ENCODE measurements around the gene TDRD5.

Gene TDRD5, protein sequence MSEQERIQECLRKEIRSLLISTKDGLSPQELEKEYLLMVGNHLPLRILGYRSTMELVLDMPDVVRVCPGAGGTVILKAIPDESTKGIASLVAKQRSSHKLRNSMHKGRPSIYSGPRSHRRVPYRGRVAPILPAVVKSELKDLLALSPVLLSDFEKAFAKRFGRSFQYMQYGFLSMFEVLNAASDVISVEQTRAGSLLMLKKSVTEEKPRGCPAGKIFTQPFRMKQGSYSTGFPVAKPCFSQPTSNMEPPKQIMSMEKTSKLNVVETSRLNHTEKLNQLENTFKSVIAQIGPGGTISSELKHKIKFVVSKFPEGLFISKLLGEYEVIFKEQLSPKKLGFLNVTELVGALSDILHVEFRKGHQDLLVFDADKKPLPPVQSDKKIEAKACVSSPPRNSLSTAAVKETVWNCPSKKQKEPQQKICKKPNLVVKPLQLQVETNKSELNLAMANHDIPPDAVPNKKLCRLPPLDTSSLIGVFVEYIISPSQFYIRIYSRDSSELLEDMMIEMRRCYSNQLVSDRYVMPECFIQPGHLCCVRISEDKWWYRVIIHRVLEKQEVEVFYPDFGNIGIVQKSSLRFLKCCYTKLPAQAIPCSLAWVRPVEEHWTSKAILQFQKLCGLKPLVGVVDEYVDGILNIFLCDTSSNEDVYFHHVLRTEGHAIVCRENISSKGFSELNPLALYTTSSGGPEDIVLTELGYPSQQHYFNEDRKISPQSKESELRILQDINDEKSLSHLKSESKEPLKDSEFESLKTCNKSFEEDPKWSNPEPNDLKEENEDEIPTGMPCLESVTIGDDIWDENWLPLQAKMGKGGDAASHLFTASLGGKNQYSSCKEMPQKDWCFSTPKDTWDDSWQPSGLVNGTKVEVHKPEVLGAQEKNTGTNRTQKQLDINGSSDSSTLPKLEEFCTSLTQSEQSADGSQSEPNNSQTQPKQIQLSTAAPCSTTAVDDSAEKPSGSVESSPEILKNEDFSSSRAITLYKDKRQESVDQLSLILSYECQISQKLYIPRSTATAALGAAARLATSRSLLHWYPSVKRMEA

GRCh38 chr1:179591592-179592580, at the start of gene TDRD5:
Gene TDRD5, plus strand, starts transcription at chr1:179591832. Its CDS starts 784 bp downstream, at chr1:179592616.
- DNase-seq (ENCODE audit: extremely low read depth in 1 of 2, low read depth in 1 of 2): no peak

GRCh38 chr1:179545321-179545720, 46.3 kb upstream of the TDRD5 start:
- DNase-seq (ENCODE audit: extremely low read depth in 1 of 2, low read depth in 1 of 2): no peak

DNA sequence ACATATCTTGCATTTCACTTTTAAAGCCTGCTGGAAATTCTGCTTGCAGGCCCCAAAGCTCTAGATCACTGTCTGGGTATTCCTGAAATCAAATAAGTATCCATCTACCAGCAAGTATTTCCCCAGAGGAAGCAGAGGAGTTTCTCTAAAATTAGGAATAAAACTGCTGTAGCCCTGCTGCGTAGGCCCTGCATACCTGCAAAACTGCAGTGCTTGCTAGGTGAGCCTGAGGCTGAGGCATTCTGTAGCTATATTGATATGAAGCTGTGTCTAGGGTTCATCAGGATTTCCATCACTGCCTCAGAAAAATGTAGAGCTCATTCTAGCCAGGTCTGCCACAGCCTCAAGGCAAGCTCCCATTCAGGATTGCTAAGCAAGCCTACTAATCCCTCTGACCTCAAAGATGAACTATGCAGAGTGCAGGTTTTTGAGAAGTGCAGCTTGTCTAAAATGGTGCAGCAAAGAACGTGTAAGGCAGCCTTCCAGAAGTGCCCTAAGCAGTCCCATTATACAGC, 44.6 kb upstream of the TDRD5 start:
- no peak for DNase-seq (ENCODE audit: extremely low read depth in 1 of 2, low read depth in 1 of 2)

GRCh38 chr1:179548666-179549367, 42.8 kb upstream of the TDRD5 start:
- no peak for DNase-seq (ENCODE audit: extremely low read depth in 1 of 2, low read depth in 1 of 2)

- DNase-seq (ENCODE audit: extremely low read depth in 1 of 2, low read depth in 1 of 2): no peak
These were observed 42.3 kb upstream of the TDRD5 start for GRCh38 chr1:179549368-179549700.

GRCh38 chr1:179550746-179551682, 40.6 kb upstream of the TDRD5 start:
- no peak for DNase-seq (ENCODE audit: extremely low read depth in 1 of 2, low read depth in 1 of 2)

DNA sequence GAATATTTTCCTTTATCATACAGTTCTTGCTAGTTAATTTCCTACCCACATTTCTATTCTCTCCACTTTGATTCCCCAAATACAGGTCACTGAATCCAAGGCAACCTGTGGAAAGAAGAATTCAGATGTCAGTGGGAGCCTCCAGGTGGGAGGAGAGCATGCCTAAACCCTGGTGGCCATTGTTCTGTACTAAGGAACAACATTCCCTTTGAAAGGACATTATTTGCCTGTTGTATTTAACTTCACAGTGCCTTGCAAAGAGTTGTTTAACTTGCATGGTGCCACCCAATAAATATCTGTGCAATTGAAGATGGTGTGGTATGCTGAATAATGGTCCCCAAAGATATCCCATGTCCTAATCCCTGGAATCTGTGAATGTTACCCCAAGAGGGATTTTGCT, 37.2 kb upstream of the TDRD5 start:
- no peak for DNase-seq (ENCODE audit: extremely low read depth in 1 of 2, low read depth in 1 of 2)

- no peak for DNase-seq (ENCODE audit: extremely low read depth in 1 of 2, low read depth in 1 of 2)
These were observed 33.6 kb upstream of the TDRD5 start for GRCh38 chr1:179558078-179558477.

DNA sequence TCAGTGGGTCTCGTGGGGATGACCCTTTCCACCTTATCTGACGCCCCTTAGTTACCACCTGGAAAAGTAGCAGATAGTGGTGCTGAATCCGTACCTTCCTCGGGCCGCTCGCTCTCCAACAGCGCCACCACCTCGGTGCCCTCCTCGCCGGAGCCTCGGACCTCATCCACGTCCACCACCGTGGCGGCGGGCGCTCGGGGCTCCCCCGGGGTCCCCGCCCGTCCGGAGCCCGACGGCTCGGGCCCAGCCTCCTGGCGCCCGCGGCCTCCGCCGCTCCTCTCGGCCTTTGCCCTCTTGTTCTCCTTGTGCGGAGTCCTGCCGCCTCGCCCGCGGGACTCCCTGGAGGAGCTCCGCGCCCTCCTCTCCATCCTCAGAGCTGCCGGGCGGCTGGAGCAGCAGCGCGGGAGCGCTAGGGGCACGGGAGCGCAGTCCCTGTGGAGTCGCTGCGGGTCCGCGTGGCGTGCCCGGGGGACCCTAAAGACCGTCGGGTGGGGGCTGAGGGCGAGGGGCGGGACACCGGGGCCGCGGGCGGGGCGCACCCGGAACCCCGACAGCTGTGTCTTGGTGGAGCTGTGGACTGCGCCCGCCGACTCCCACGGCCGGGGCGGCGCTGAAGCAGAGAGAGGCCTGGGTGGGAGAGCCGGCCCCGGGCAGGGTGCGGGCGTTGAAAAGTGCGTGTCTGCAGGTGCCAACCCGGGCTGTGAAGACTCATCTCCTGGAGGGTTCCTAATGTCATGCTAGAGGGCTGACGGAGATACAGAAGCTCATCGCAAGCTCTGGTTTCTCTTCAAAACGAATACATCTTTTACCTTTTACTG, 15.9 kb upstream of the TDRD5 start, which contains the start of gene NPHS2:
Gene NPHS2 (minus strand): TSS at position 452 of the 818 bp plus-strand sequence. CDS start 84 bp downstream, at position 368.
- no peak for DNase-seq (ENCODE audit: extremely low read depth in 1 of 2, low read depth in 1 of 2)

GRCh38 chr1:179576509-179576908, 15.1 kb upstream of the TDRD5 start:
- no peak for DNase-seq (ENCODE audit: extremely low read depth in 1 of 2, low read depth in 1 of 2)

DNA sequence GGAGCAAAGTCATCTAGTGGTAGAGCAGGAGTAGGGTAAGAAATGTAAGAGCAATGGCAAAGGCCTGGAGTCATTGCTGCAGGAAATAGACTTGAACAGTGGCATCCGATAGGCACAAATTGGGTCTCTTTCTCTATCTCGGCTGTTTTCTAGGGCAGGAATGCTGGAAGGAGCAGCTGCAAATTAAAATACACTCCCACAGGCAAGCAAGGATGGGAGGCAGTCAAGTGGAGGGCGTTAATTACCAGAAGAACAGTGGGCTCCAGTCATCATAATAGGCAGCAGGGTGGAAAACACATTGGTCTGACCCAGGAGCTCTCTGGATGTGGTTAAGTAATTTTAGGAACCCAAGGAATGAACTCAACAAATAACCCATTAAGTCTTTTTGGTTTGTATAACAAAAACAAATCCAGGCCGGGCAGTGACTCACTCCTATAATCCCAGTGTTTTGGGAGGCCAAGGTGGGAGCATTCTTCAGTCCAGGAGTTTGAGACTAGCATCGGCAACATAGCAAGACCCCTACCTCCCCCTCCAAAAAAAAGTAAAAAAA, 7.8 kb upstream of the TDRD5 start:
- no peak for DNase-seq (ENCODE audit: extremely low read depth in 1 of 2, low read depth in 1 of 2)

- no peak for DNase-seq (ENCODE audit: extremely low read depth in 1 of 2, low read depth in 1 of 2)
These were observed 5.4 kb upstream of the TDRD5 start for GRCh38 chr1:179586107-179586823.

DNA sequence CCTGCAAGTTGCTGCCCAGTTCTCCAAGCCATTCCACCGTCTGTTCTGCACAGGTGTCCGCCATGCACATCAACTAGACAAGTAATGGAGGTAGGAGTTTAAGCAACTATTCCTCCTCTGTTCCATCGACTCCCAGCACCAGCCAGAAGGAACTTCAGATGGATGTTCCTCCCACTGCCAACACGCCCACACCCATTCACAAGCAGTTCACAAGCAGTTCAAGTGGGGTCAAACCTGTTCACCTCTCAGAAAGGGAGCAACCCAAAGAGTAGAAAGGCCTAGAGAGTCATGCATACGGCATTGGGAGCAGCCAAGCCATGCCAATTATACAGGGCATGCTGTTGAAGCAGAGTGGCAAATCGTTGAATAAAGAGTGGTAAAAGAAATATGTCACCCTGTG, 4.3 kb upstream of the TDRD5 start:
- DNase-seq (ENCODE audit: extremely low read depth in 1 of 2, low read depth in 1 of 2): no peak

- DNase-seq (ENCODE audit: extremely low read depth in 1 of 2, low read depth in 1 of 2): no peak
These were observed 3.1 kb upstream of the TDRD5 start for GRCh38 chr1:179588425-179589024.

DNA sequence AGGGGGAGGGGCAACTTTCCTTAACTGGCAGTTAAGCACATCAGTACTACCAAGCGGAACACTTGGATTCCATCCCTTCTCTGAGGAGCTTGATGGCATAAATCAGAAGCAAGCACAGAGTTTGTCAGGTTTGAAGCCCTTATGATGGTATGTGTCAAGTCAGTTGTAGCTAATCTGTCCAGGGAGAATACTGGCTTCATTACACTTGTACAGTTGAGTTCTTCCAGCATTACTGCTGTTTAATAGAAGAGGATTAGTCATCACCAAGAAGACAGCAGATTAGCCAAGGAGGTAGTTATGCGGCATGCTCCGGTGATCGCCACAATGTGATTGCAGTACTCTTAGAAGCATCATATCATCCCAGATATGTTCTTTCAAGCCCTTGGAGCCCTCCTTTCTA, 2.1 kb upstream of the TDRD5 start:
- DNase-seq (ENCODE audit: extremely low read depth in 1 of 2, low read depth in 1 of 2): no peak

GRCh38 chr1:179590671-179591070, 961 bp upstream of the TDRD5 start:
- DNase-seq (ENCODE audit: extremely low read depth in 1 of 2, low read depth in 1 of 2): no peak

Measured in activated CD8-positive, alpha-beta memory T cell treated with anti-CD3 and anti-CD28 coated beads for 1 hour (primary cell).